ENCODE measurements around the gene PUM1.

The PUM1 gene

DNA sequence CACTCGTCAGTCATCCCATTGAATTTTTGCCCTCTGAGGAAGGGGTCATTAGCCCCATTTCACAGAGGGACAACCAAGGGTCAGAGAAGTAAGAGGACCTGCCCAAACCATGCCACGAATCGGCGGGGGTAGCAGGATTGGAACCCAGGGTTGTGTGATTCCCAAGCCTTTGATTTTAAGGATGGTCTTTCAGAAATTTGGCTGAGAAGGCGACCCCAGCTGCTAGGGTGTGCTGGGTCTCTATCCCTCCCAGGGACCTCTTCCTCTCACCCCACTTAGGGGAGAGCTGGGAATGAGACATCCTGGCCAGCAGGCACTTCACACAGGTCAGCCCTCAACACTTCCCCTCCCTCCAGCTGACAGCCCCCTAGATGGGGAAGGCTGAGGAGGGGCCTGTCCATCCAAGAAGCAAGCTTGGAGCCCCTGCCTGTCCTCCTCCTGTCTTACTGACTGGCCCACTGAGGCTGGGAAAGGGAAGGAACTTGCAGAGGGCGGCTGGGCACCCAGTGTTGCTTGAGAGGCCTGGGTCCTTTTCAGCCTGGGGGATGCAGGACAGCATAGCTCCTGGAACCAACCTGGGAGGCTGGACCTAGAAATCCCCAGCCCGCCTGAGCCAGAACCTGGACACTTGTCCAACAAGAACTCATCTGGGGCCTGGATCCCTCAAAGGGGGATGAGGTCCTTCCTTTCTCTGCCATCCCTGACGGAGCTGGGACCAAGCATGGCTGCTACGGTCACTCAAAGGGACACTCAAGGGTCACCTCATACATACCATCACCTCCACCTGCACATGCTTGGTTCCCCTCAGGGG is 158.7 kb downstream of the PUM1 start:
- DNase-seq (ENCODE audit: low read depth, low spot score), result no peak

DNA sequence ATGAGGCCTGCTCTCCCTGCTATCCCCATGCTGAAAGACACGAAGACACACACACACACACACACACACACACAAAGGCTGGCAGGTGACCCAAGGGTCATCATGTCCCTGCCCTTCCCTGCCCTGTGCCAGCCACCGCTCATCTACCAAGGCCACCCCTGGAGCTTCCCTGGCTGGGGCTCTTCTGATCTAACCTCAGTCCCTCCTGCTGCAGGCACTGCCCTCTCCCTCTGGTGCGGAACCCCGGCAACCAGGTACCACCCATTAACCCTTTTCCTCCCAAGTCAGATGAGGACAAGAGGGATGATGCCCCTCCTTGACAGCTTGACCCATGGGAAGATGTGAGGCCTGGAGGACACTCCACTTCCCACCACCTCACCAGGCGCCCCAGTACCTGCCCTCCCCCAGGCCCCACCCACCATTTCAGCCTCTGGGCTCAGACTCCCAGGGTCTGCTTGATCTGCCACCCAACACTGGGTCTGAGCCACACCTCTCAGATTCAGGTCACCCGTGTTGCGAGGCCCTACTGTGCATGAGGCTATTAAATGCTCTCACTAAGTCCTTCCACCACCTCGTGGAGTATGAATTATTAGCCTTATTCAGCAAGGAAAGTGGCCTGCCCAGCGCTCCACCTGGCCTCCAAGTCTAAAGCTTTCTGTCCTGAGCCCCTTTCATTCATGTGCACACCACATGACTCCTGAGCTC is 159.4 kb downstream of the PUM1 start:
- DNase-seq (ENCODE audit: low read depth, low spot score), result no peak

DNA sequence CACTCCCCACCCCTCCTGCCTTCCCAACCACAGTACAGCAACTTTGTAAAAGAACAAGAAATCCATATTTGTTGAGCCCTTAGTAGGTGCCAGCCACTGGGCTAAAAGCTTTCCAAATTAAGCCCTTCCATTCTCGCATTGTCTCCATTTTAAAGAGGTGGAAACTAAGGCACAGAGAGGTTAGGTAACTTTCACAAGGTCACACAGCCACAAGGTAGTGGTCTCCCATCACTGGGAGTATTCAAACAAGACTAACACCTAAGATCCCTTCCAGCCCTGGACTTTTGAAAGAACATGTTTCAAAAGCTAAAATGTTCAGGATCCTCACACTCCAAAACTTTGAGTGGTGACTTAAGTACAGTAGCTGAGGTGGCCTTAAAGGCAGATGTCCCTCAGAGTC is 160.1 kb downstream of the PUM1 start:
- DNase-seq (ENCODE audit: low read depth, low spot score), result no peak

DNA sequence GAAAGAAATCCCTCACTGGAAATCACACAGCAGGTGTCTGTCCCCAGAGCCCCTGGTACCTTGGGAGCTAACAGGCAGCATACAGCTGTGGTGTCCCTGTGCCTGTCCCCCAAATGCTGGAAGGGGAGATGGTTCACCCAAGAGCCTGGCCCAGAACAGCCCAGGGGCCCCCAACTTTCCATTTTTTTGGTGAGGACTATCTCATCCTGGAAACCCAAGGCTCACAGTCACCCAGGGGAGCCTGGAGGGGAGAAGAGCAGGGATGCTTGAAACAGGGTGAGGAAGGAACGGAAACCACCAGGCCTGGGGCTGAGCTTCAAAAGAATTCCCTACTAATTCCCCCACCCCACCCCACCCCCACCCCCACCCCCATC is 160.6 kb downstream of the PUM1 start:
- DNase-seq (ENCODE audit: low read depth, low spot score), result no peak

DNA sequence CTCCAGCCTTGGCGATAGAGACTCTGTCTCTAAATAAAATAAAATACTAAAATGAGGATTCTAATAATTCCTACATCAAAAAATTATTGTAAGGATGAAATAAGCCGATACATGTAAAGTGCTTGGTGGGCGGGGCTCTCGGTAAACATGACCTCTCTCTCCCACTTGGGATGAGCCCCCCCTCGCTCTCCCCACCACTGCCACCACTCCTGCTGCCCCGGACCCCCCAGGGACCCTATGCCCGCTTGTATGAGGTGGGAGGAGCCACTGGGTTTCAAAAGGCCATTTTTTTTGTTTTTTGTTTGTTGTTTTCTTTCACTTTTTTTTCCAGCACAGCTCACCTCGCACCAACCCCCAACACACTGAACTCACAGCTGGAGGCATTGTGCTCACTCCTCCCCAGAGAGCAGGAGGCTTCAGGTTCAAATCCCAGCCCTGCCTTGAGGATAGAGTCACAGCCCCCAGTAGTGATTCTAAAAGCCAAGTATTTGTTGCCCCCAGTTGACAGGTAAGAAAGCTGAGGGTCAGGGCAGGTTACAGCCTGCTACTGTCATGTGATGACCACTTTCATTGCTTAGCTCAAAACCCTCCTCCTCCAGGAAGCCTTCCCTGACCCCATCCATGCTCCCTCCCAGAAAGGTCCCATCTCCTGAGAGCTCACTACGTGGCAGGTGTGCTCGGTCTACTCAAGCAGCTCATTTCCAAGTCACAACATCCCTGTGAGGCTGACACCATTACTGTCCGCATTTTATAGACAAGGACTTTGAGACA is 161.1 kb downstream of the PUM1 start:
- no peak for DNase-seq (ENCODE audit: low read depth, low spot score)

DNA sequence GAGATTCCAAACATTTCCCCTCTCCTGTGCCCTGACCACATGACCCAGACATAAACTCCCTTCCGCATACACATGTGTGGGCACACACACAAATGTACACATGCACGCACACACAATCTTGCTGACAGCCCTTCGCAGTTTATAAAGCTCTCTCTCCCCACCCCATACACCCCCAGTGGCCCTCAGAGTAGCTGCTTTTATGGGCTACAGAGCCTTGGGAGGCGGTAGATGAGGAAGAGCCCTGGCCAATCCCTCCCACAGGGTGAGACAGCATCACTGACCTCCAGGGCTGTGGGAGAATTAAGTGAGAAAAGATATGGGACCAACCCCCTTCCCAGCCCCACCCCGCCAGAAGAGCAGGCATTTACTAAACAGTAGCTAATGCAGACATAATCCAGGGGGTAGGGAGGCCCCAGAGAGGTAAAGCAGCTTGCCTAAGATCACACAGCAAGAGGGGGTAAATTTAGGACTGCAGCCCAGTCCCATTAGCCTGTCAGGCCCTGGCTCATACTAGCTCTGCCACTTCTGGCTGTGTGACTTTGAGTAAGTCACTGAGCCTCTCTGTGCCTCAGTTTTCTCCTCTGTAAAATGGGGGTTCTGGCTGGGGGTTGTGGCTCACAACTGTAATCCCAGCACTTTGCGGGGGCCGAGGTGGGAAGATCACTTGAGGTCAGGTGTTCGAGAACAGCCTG is 162.0 kb downstream of the PUM1 start:
- DNase-seq (ENCODE audit: low read depth, low spot score), result no peak

DNA sequence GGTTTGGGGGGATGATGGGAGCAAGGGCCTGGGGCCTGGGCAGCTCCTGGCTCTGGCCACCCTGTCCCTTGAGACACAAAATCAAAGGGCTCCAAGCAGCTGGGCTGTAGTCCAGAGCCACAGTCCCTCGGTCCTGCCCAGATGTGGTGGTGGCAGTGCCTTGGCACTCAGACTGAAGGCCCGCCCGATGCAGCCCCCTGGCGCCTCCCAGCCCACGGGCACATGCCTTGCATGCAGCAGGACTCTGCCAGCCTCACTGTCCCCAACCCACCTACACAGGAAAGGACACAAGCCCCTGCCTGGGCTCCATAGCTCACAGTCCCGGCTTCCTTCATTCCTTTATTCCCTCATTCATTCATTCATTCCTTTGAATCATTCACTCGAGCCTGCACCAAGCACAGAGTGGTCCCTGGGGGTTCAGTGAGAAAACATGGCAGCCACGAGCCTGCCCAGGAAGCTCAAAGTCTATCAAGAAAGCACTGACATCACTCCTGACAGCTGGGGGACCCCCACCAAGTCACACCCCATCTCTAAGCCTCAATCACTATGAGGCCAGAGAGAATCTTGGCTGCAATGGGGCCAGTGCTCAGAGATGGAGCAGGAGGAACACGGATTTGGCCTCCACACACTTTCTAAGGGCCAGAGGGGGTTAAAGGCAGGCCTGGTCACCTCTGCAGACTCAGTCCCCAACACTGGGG is 162.8 kb downstream of the PUM1 start:
- DNase-seq (ENCODE audit: low read depth, low spot score), result no peak

DNA sequence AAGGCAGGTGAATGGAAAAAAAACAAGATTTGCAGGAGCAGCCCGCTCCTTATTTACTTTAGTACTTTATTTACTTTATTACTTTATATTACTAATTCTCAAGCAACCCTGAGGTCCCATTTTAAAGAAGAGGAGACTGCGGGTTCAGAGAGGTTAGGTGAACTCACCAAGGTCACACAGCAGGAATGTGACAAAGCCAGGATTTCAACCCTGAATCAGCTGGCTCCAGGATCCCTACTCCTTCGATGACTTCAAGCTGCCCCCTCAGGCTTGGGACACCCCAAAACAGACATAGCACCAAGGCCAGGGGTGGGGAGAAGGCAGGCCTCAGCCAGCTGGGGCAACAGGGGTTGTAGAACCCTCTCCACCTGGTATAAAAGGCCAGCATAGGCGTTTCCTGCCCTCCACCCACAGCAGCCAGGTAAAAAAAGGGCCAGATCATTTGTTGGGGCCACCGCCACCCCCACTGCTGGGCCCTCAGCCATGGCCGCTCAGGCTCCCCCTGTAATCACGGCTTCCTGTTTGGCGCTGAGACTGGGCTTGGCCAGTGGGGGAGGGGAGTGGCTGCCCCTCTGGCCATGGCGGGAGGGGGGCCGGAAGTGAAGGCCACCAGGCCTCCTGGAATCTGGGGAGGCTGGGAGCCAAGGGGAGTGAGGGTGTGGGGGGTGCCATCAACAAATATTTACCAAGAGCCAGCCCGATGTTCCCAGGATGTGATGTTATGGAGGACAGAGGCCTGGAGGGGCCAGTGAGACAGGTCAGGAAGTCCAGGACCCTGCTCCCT is 163.5 kb downstream of the PUM1 start:
- no peak for DNase-seq (ENCODE audit: low read depth, low spot score)

DNA sequence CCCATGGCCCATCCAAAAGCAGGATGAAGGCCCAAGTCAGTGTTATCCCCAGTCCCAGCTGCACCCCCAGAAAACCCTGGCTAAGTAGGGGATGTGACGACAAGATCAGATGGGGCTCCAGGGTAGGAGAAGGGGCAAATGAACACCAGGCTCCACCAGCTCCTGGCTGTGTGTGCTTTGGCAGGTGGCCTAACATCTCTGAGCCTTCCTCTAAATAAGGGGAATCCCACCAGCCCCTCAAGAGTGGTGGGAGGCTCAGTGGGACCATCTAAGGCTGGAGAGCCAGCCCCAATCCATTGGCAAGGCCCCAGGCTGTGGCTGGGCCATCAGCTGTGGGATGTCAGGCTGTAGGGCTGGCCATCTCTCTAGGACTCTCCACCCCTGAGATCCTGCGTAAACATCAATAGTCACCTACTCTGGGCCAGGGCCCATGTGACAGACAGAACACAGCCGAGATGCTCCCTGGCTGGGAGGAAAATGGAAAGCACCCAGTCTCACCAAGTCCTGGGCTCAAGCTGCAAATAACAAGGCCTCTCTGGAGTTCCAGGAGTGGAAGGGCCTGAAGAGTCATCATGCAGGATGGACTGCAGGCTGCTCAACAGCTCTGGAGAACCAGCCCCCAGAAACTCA is 164.5 kb downstream of the PUM1 start:
- DNase-seq (ENCODE audit: low read depth, low spot score), result no peak

DNA sequence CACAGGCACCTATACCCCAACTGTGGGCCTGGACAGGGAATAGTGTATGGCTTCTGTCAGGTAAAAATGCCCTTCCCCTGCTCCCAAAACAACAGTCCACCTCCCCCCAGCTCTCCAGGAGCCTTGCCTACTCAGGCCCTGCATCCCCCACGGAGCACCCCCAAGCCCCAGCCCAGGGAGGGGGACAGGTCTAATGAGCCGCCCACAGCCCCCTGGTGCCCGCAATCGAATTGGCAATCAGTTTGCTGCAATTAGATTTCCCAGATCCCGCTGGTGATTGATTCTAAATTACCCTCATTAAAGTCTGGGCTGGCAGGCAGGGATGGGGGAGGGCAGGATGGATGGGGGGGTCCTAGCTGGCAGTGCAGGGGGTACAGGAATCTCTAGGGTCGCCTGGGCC is 165.0 kb downstream of the PUM1 start:
- DNase-seq (ENCODE audit: low read depth, low spot score), result no peak

DNA sequence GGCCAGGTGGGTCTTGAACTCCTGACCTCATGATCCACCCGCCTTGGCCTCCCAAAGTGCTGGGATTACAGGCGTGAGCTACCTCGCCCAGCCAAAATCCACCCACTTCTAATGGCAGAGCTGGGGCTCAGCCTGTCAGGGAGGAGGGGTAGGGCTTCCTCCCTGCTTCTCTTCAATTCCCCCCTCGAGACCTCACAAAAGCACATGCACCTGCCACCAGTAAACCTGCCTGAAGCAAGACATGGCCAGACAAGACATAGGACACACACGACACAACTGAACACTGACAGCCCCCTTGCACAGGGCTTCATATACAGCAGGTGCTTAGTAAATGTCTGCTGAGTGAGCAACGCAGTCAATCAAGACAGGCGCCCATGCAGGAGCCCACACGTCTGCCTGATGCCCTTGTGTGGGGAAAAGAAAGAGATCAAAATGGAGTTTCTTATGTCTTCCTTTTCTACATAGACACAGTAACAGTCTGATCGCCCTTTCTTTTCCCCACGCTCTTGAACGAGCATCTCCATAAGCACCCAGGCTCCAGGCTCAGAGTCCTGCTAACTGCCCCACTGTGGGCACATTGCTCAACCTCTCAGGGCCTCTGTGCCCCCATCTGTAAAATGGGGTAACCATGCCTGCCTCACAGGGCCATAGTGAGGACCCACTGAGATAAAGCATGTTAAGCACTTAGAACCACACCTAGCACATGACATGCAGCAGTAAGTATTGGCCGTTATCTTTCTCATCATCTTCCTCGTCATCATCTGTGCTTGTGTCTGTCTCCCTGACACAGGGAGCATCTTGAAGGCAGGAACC is 165.7 kb downstream of the PUM1 start:
- DNase-seq (ENCODE audit: low read depth, low spot score), result no peak

DNA sequence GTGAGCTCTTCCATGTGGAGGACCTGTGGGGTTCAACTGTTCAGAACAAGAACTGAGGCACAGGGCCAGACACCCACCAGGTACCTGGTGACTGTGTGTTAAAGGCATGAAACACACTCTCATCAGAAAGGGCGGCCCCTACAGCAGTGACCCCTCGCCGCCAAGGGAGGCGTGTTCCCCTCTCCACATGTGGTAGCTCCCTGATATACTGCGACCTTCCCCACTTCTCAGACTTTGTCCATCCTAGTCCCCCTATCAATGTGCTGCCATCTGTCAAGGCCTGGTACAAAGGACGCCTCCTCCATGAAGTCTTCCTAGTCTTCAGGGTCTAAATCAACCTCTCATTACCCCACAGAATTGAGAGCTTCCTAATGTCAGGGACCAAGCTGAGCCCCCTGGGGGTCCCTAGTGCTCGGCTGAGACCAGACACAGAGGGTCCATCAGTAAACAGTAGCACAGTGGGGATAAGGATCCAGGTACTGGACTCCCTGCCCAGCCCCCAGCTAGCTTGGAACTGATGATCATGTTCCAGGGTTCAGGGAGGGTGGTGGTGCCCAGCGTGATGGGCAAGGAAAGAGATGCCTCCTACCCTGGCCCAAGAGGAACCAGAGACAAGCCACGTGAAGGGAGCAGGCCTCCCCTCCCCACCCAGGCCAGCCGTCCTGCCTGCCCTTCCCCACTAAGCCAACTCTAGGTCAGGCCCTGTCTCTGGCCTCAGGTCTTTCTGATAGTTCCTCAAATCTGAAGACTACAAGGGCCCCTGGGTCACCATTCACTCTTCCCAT is 167.3 kb downstream of the PUM1 start:
- no peak for DNase-seq (ENCODE audit: low read depth, low spot score)

DNA sequence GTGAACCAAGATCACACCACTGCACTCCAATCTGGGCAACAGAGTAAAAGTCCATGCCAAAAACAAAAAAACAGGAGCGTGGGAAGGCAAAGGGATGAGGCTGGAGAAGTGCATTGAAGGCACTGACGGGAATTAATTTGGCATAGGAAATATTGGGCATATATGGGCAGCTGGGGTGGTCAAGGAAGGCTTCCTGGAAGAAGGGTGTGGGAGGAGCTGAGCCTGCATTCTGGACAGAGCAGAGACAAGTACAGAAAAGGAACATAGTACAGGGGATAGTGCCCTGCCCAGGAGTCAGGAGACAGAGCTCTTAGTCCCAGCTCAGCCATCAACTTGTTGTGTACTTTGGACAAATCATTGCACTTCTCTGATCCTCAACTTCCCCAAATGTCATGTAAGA is 168.6 kb downstream of the PUM1 start:
- no peak for DNase-seq (ENCODE audit: low read depth, low spot score)

DNA sequence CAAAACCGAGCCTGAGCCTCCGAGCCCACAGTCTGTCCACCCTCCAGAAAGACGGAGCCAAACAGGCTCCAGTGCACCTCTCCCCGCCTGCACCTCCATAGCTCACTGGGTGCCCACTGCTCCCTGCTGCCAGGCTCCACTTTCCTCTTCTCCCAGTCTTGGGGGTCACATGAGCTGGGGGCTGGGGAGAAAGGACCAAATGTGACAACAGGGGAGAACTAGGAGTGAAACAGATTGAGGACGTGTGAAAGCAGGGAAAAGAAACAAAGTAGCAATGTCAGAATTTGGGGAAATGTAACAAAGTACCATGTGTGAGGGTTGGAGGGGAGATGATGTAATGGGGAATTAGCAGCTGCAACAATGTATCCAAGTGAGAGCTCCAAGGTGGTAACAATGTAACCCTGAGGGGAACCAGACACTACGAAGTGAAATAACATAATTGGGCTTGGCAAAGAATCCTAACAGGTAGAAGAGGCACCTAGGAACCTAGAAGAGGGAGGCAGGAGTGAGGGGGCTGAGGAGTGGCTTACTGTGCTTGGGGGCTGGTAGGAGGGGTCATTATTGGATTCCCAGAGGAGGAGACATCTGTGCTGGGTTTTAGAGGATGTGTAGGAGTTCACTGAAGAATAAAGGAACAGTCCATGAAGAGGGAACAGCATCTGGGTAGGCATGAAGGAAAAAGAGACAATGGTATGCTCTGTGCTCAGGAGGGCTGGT is 169.4 kb downstream of the PUM1 start:
- no peak for DNase-seq (ENCODE audit: low read depth, low spot score)

DNA sequence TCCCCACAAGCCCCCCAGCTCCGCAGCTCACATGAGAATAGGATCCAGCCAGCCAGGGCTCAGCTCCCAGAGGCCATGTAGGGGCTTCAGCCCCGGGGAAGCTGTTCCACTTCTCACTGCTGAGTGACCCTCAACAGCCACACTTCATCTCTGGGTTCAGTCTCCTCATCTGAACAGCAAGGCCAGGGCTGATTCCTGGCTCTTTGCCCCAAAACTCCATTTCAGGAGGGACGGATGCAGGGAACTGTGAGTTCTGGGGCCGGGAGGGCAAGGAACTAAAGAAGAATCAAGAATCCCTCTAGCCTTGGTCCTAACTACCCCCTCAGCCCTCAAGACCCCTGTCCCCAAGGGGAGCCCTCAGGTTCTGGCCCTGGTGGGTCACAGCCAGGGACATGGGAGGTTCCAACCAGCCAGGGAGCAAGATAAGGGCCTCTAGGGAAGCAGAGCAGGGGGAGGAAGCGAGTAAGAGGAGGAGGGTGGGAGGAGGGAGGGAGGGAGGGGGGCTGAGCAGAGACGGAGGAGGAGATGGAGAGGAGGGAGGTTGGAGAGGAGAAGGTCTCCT is 170.1 kb downstream of the PUM1 start:
- DNase-seq (ENCODE audit: low read depth, low spot score), result no peak

DNA sequence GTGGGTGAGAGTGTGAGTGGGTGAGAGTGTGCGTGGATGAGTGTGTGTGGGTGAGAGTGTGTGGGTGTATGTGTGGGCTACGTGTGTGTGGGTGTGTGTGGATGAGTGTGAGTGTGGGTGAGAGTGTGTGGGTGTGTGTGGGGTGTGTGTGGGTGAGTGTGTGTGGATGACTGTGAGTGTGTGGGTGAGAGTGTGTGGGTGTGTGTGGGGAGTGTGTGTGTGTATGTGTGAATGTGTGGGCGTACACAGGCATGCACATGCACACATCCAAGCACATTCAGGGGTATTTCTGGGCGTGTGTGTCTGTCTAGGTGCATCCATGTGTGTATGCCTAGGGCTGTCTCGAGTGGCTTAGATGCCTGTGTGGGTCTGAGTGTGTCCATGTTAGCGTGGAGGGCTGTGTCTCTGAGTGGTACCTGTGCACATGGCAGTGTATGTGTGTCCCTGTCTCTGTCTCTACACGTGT is 171.0 kb downstream of the PUM1 start:
- DNase-seq (ENCODE audit: low read depth, low spot score), result no peak

DNA sequence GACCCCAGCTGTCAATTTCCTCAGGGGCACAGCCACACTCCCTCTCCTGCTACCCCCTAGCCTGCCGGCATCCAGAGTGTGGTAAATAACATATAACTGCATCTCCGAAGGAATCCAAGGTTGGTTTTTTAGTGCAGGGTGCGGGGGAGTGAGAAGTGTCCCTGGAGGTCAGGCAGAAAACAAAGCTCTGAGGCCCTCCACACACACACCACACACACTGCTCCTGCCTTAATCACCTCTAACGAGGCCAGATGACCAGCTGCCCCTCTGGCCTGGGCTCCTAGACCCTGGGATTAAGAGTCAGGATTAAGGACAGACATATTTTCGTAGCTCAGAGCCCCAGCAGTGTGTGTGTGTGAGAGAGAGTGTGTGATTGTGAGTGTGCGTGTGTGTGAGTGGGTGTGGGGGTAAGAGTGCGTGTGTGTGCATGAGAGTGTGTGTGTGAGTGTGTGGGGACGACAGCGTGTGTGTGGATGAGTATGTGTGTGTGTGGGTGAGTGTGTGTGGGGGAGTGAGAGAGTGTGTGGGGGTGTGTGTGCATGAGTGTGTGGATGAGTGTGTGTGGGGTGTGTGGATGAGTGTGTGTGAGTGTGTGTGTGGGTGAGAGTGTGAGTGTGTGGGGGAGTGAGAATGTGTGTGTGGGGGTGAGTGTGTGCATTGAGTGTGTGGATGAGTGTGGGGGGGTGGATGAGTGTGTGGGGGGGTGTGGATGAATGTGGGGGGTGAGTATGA is 171.6 kb downstream of the PUM1 start:
- DNase-seq (ENCODE audit: low read depth, low spot score), result no peak
